ENCODE data around the gene MEX3A.
A peak's percentile ranks its signal among the peaks of the same experiment; 100 is the strongest.

MEX3A gene

DNA sequence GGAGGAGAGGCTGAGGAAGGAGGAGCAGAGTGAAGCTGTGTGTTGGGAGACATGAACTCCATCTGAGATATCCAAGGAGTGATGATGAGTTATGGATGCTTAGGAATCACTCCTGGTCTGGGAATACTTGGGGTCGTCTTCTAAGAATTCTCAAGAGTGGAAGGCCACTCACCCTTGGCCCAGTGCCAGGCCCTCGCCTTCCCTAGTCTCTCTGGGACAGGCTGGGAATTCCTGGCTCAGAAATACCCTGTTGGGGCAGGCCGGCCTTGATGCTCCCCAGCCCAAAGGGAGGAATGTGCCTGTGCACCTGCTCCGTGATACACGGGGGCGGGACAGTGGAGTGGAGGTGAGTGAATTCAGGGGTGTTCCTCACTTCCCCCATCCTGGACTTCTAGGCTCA is 19.6 kb upstream of the MEX3A start:
- no peak for DNase-seq

DNA sequence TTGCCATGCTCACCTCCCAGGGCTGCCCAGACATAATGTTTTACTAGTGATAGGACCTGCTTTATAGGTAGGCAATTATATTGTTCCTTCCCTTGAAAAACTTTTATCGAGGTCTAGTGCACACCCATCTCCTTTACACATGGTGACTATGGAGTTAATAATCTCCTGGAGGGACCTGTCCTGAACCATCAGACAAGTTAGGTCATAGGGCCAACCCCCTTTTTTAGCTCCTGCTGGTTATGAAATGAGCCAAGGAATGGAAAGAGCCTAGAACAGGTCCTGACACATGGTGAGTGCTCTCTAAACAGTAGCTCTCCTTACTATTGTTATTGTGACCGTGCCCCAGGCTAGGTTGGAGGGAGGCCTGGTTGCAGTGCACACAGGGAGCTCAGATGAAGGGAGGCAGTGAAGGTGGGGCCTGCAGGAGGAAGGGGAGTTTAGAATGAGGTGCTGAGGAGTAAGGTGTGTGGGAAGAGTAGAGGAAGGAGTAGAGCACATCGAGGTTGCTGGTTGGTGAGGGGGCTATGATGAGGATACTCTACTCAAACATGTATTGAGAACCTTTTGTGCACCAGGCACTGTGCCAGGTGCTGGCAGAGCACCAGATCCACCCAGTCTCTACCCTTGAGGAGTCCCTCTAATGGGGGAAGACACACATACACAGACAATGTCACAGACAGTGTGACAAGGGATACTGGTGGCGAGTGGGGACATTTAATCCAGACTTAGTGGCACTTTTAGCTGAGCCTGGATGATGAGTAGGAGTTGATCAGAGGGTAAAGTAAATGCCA is 18.1 kb upstream of the MEX3A start:
- DNase-seq: no peak

DNA sequence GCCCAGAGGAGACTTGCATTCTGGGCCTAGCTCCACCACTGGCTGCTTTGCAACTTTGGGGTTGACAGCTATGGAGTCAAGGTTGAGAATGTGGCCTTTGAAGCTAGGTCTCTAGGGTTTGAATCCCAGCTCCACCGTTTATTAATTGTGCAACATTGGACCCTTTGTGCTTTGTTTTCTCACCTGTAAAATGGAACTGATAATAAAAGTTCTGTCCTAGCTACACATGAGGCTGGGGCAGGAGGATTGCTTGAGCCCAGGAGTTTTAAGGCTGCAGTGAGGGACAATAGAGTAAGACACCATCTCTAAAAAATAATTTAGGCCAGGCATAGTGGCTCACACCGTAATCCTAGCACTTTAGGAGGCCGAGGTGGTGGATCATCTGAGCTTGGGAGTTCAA is 17.0 kb upstream of the MEX3A start:
- no peak for DNase-seq

DNA sequence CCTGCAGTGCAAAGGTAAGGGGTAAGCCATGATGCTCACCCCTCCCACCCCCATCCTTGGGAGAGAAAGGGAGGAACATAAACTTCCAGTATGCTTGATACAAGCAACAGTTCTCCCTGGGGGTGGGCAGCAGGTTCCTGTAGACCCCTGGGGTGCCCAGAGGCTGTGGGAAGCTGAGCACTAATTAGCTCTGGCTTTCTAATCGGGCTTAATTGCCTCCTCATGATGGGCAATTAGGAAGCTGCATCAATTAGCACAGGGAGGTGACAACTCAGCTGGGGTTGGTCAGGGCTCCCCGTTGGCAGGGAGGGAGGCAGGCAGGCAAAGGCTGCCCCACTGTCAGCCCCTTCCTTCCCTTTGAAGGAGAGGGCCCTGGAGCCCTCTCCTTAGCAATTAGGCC is 16.5 kb upstream of the MEX3A start:
- no peak for DNase-seq

DNA sequence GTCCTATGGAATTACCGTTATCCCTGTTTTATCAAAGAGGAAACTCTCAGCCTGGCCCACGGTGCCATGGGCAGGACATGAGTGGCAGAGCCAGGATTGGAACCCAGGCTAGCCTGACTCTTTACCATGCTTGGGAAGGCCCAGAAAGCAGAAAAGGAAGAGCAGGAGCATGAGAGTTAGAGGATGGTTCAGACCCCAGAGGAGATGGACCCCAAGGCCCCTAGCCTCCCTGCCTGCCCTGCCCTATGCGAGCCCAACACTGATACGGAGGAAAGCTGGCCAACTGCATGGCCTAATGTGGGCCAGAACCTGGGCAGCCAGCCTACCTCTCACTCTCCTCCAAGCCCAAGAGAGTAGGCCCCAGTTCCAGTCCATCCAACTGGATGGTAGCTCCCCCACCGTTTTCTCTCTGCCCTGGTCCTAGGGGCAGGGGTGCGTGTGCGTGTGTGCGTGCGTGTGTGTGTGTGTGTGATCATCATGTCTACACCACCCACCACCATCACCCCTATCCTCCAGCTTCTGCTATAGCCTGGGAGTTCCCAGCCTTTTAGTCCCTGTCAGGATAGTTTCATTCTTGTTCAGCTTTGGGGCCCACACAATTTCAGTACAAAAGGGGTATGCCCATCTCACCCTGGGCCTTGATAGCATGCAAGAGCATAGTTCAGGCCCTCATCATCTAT is 15.4 kb upstream of the MEX3A start:
- DNase-seq: no peak

DNA sequence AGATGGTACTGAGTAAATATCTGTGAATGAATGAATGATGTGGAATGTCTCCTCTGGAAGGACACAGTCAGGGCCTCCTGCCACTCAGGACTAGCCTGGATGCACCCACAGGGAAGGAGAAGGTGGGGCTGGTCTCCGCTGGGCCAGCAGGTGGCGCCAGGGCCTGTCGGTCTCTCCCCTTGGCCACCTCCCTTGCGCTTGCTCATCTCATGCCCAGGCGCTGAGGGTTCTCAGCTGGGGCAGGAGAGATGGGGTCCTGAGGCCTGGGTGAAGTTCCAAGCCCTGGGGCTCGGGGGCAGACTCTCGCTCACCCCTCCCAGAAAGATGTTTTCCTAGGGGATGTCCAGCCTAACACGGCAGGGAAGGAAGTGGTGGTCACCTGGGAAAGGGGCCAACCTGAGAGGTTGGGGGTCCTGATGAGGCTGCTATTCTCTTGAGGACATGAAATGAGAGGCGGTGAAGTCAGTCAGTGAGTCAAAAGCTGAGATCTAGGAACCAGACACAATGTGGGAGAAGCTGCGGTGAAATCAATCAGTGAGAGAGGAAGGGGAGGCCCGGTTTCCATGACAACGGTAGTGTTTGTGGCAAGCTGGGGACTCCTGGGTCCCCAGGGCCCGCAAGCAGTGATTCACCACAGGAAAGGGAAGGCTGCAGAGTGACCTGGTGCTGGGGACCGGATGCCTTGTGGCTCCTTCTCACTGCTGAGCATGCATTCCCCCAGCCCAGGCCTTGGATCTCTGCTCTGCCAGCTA is 14.6 kb upstream of the MEX3A start:
- DNase-seq: peak; percentile 86

DNA sequence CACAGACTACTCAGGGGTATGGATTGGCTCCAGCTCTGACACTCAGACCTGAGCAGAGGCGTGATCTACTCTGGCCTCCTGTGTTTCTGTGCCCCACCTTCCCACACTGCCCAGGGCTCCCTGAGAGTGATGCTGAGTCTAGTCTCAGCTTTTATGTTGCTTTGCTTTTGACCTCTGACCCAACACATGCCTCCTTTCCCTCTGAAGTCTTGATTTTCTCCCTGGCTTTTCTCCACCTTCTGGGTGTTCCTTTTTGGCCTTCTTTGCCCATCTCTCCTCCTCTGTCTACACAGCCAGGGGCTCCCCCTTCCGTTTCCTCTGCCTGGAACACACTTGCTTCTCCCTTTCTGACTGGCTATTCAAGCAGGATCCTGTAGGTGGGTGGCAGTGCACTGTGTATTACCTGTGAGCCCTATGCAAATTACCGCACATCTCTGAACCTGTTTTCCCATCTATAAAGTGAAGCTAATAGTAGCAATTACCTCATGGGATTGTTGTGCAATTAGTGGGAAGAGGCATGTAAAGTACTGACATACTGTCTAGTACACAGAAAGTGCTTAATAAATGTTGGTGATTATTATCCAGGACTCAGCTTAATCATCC is 13.7 kb upstream of the MEX3A start:
- no peak for DNase-seq

DNA sequence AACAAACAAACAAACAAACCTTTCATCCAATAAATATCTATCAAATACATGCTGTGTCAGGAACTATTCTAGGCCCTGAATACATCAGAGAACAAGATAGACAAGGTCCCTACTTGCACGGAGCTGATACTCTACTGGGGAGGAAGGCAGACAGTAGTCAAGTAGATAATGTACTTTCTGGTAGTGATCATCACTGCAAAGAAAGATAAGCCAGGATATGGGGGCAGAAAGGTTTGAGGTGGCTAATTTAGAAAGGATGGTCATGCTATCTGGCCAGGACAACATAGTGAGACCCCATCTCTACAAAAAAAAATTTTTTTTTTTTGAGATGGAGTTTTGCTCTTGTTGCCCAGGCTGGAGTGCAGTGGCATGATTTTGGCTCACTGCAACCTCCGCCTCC is 9.3 kb upstream of the MEX3A start:
- no peak for DNase-seq

DNA sequence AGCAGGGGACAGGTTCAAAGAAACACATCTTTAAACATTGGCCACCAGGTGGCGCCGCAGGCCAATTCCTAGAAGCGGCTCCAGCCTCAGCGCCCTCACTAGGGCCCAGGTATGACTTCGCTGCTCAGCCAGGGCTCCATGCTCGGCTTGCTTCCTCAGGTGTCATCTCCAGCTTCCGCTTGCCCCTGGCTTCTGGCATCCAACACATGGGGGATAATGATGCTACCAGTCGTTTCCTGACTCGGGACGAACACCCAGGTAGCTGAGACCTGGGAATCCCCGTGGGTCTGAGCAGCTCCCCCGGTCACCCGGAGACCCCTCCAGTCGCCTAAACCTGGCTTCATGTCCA is 8.5 kb upstream of the MEX3A start:
- DNase-seq: peak; percentile 87

DNA sequence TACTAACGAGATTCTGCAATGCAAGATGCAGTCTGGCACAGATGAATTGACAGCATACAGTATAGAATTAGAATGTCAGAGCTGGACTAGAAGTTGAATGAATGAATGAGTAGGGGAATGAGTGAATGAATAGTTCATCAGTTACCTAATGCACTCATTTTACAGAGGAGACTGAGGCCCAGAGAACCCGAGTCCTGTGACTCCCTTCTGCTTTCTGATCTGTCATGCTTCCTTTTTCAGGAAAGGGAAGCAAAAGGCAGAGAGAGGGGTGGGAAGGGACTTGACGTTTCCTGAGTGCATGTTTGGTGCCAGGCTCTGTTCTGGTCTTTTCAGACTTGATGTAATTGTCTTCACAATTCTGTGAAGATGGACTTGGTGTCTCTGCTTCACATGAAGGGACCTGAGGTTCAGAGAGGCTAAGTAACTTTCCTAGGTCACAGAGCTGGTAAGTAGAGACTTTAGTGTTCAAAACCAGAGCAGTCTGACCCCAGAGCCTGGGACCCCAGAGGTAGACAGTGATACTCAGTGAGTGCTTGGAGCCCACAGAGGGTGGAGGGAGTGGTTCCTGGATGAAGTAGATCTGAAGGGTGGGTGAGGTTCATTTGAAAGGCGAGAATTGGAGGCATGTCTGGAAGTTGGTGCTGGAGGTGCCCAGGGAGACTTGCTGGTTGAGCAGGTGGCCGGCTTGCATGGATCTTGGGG is 8.0 kb upstream of the MEX3A start:
- peak; percentile 27 for DNase-seq

DNA sequence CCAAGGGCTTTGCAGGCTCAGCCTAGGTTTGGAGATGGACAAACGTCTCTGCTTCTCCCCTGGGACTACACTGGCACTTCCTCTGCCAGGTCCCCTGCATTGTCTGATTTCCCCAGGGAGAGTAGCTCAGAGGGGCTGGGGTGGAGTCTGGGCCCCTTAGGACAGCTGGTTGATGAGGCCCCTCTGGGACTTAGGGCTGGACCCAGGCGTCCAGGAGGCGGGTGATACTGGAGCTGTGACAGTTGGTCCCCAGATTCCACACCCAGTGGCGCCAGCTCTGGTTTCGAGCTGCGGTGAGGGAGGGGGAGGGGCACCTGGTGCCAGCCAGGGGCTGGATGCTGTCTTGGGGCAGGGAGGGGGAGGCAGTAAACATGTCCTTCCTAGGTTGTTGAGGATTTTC is 7.4 kb upstream of the MEX3A start:
- no peak for DNase-seq

DNA sequence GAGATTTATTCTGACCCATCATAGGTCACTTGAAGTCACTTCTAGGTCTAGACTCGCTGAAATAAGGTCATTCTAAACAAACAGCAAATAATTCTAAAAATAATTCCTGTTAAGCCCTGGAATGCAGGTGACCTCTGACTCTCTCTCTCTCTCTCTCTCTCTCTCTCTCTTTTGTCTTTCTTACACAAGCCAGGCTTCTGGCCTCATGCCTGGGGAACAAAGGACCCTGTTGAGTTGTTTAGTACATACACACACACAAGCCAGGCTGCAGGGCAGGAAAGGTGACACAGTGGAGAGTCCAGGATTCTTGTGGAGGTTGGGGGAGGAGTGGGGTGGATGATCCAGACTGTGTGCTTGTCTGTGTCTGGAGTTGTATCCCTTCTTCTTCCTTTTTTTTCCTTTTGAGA is 4.0 kb upstream of the MEX3A start:
- DNase-seq: no peak

DNA sequence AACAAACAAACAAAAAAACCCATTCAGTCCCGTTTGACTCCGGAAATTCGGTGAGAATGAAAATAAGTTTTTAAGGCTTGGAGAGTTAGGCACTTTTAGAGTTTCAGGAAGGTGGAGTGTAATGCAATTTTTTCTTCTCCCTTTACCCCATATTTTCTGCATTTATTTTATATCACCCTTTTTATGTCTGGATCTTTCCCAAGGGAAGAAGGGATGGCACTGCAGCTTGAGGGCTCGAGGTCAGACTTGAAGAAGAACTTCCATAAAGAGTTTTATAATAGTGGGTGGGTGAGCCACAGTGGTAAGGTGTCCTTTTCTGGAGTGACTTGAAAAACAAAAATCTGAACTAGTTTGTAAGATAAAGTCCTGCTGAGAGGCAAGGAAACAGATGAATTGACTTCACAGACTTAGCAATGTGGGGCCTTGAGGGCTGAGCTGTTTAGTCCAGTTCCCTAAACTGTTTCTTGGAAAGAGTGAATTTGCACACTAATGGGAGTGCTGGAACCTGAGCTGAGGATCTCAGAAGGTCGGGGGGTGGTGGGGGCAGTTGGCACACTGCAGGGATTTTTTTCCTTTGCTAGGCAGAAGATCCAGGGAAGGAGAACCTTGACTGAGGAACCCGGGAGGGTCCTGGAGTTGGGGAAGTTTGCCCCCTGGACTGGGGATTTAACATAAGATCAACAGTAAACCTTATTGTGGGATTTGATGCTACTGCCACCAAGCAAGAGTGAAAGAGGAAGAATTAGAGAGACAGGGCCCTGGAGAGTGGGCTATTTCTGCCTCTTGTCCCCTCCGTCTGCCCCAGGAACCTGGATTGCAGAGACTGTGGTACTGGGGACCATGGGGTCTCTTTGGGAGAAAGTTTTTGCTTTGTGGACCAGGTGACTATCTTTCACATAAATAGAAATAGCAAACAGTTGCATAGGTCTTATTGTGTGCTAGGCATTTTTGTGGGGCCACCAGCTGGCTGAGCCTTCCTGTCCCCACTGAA is 1.8 kb upstream of the MEX3A start:
- DNase-seq: no peak

DNA sequence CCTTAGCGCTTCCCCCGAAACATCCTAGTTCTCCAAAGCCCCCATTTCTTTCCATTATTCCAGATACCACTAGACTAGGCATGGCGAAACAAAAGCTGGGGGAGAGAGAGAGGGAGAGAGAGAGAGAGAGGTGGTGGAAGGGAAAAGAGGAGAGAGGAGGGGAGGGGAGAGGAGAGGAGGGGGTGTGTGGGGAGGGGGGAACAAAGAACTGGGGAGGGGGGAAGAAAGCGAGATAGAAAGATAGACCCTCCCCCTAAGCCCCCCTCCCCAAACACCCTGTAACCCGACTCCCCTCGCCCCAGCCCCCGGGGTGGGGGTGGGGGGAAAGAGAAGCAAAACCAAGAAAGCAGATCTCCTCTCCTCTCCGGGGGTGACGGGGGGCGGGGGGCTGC is 352 bp downstream of the MEX3A start:
- no peak for DNase-seq

DNA sequence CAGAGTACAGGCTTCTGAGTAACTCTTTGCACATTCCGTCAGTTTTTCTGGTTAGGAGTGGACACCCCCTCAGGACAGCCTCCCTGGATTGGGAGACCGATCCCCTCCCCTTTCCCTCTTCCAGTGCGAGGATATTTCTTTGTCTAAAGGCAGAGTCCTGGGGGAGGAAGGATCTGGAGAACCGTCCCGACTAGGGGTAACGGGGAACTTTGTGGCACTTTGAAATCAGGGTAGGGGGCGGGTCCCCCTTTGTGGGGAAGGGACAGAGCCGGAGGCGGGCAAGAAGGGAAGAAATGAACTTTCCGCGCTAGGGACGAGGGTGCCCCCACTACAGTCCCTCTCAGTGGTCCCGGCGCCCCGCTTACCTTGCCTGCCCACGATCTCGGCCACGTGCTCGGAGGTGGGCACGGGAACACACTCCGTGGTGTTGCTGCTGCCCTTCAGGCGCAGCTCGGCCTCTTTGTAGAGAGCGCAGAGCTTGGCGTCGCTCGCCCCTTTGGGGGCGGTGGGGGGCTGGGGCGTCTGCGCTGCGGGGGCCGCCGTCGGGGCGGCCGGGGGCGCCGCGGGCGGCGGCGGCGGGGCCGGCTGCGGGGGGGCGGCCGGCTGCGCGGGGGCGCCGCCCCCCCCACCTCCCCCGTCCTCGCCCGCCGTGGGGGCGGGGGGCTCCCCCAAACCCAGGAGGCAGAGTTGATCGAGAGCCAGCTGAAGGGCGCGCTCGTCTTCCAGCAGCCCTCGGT is 917 bp downstream of the MEX3A start:
- DNase-seq: no peak

DNA sequence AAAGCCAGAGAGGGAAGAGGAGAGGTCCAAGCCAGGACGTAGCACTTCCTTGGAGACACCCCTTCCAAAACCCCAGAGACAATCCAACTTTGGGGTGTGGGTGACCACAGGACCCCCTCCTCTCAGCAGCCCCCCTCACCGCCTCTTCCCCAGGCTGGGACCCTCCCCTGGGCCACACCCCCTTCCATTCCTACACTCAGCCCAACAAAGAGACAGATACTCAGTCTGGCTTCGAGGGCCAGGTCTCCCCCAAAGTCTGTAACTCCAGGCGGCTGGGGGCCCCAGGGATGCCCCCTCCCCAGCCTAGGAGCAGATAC is 1.4 kb downstream of the MEX3A start:
- no peak for DNase-seq

DNA sequence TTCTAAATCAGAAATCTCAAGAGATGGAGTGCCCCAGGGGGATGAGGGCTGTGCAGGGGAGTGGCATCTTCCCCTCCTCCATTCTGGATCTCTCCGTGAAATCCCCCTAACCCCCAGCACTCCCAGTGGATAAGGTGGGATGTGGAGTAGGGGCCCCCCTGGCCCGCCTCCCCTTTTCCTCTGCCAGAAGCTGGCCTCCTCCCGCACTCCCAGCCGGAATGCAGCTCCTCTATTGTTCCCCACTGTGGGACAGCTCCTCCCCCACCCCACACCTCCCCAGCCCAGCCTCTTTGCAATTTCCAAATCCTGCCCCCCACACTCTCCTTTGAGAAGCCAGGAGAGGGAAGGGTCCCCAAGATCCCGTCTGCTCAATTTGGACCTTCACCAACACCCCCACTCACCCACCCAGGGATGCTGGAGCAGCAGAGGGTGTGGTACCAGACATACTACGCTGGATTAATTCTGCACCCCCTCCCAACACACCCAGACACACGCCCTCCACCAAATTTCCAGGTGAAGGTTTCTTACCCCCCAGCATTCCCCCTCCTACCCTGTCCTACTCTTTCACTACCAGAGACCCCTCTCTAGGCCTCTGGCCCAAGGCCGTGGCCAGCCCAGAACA is 1.9 kb downstream of the MEX3A start:
- no peak for DNase-seq

DNA sequence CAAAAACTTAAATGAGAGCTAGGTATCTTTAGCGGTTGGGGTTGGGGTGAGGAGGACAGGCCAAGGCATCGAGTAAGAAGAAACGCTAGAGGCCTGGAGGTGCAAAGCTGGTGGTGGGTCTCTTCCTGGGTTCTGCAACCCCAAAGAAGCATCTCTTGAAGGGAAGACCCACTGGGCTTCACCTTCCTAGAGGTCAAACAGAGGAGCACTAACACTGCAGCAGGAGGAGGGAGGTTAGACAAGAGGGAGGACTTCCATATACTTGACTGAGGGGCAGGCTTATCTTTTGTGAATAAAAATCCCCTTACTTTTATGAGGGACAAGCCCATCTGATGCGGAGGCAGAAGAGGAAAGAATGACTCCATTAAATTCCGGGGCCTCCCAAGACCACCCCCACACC is 2.5 kb downstream of the MEX3A start:
- DNase-seq: no peak

DNA sequence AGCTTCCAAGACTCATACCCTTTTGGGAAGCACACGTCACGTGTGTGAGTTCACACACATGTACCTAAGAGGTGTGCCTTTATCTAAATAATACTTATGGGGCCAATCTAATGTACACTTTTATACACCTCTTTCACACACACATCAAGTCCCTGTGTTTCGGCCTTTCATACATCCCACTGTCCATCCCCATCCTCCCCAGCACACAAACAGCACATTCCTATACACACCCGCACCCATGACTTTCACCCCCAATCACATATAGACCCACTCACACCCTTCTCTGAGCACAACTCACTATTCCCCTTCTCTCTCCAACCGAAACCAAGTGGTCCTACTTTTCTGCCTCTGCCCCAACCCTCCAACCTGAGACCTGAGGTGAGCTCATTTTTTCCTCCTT is 3.5 kb downstream of the MEX3A start:
- no peak for DNase-seq

DNA sequence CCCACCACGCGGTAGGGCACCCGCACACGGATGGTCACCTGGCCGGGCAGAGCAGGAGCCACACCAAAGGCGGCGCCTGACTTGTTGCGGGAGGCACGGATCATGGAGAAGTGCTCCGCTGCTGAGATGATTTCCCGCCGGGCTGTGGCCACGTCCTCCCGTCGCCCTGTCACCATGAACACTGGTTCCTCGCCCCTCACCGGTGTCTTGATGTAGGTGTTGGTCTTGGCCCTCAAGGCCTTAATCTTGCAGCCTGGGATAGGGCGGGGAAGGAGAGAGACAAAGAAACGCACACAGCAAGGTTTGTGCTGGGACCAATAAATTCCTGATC is 4.9 kb downstream of the MEX3A start:
- DNase-seq: no peak
